ENCODE data around the gene RNF227. TPM values are rescaled to one million over a fixed set of nuclear protein-coding genes. Genes with fewer than 3 reads are reported as not detected.
A peak's percentile ranks its signal among the peaks of the same experiment; 100 is the strongest.

The RNF227 gene
- total and polyA plus RNA-seq, 7 donors, result 0.69 to 4.5 (median 3.6) TPM

DNA sequence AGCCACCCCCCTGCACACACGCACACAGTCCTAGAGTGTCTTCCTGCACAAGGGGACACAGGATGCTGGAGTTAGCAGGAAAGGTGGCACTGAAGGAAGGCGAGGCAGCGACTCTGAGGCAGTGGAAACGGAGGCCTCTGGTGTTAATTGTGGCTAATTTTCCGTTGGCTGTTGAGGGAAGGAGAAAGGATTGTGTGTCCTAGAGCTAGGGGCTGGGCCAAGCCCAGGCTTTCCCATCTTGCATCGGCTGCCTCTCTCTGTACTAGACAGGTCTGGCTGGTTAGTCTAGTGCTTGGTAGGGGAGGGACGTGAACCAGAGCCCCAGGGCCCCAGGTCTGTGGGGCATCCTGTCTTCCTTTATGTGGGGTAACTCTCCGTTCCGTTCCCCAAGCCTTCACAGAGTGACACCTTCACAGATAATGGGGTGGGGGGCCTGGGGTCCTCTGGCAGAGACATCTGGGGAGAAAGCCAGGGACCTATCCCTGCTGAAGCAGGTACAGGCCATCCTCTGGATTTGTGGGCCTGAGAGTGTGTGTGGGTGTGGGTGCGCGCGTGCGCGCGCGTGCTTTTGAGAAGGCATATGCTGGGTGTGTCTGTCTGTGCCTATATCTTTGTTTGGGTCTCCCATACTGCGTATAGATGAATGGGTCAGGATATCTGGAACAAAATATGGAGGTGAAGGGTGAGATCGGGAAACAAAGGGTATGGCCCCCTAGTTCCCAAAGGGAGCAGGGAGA, 27.7 kb downstream of the RNF227 start, which contains the start of gene CHD3:
TSS of gene CHD3 (plus strand) at position 606 of the 737 bp plus-strand sequence. CDS start 212 bp downstream, outside the sequence.
- peaks cover 0 to 31% (median 18%) of the 10 kb centered on the region in 4 donors for H3K36me3 ChIP-seq
- 8 to 32% methylated on average over 18 of the region's 18 CpGs for WGBS, 2 donors
- peaks cover 0 to 62% (median 53%) of the 10 kb centered on the region in 4 donors for H3K4me1 ChIP-seq
- no peak for TF ChIP-seq POLR2AphosphoS5 (IDR thresholded peaks at IDR 0.05)
- TF ChIP-seq POLR2A (IDR thresholded peaks at IDR 0.05), result no peak
- no peak for TF ChIP-seq EP300 (IDR thresholded peaks at IDR 0.05)
- TF ChIP-seq, protein P1, sequence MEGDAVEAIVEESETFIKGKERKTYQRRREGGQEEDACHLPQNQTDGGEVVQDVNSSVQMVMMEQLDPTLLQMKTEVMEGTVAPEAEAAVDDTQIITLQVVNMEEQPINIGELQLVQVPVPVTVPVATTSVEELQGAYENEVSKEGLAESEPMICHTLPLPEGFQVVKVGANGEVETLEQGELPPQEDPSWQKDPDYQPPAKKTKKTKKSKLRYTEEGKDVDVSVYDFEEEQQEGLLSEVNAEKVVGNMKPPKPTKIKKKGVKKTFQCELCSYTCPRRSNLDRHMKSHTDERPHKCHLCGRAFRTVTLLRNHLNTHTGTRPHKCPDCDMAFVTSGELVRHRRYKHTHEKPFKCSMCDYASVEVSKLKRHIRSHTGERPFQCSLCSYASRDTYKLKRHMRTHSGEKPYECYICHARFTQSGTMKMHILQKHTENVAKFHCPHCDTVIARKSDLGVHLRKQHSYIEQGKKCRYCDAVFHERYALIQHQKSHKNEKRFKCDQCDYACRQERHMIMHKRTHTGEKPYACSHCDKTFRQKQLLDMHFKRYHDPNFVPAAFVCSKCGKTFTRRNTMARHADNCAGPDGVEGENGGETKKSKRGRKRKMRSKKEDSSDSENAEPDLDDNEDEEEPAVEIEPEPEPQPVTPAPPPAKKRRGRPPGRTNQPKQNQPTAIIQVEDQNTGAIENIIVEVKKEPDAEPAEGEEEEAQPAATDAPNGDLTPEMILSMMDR (IDR thresholded peaks at IDR 0.05), result no peak
- intact Hi-C loops (cut with DNase I), result loop anchor here (2.0 kb wide), 2 partner anchors 32 to 44 kb away; partner anchors contain the start of genes CNTROB and NAA38
- no peaks in the 10 kb centered on the region for H3K27me3 ChIP-seq
- H3K9me3 ChIP-seq, result no peaks in the 10 kb centered on the region
- DNase-seq, result no peak
- peak within 1 kb of the TSS; percentile 93 to 98 (median 95) for H3K27ac ChIP-seq
- H3K4me3 ChIP-seq, result peak within 1 kb of the TSS in 3 of 4 donors; percentile 89 to 94 (median 89)

DNA sequence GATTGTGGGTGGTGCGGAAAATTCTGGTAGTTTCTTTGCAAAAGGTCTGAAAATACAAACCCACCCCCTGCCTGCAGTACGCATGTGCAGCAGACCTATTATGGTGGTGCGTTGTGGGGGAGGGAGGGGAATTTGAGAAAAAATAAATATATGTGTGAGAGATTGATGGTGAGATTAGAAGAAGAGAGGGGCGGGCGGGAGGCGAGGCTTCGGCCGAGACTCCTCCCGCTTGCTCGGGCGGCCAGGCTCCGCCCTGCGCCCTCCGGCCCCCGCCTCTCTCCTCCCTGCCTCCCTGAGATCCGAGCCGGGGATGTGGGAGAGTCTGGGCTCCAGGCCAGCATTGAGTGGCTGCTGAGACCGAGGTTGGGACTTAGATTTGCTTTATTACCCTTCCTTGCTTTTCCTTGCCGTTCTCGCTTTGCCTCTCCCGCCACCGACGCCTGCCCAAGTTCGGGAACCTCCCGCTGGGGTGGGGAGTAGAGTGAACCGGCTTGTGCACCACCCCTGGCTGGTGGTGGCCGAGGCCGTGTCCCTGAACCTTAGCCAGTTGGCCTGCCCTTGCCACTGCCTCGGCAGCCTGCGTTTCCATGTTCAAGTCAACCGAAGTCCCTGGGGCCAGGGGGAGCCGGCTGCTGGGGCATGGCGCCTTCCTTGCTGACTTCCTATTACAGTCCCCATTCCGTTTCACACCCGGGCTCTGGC, 28.5 kb downstream of the RNF227 start:
- peaks cover 0 to 69% (median 56%) of the 10 kb centered on the region in 4 donors for H3K4me1 ChIP-seq
- 0% methylated on average over 35 of the region's 35 CpGs for WGBS, 2 donors
- DNase-seq, result peak; percentile 98

DNA sequence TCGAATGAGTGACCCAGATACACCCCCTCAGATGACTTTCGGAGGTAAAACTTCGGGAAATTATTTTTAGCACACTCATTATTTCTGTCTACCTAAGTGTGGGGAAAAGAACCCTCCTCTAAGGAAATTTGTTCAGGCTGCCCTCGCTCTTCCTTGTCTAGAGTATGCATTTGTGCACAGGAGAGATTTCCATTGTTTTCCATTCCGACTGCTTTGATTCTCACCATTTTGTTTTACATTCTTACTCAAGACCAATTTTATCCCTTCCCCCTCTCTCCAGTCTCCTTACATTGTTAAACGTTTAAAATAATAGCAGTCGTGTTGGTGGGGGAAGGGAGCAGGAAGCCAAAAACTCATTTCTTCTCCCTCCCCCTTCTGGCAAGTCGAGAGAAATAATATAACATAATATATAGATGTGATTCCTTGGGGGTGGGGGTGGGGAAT, 29.0 kb downstream of the RNF227 start:
- Histone ChIP-seq H3K4me3 (peak overlapping the region; percentile 68 to 94 (median 89)), H3K4me1 (peaks cover 0 to 75% (median 60%) of the 10 kb centered on the region in 4 donors)
- no peak for DNase-seq

More for the DNA sequence above, 28.5 kb downstream of the RNF227 start:
- TF ChIP-seq, protein P1 (IDR thresholded peaks at IDR 0.05), result no peak
- TF ChIP-seq POLR2AphosphoS5 (IDR thresholded peaks at IDR 0.05) (peak; percentile 30 to 85 (median 76)), POLR2A (IDR thresholded peaks at IDR 0.05) (peak in 1 of 2 donors; percentile 51)
- Histone ChIP-seq H3K27ac (peak overlapping the region; percentile 93 to 98 (median 95)), H3K4me3 (peak overlapping the region in 3 of 4 donors; percentile 89 to 94 (median 89)), H3K9me3 (no peaks in the 10 kb centered on the region), H3K27me3 (no peaks in the 10 kb centered on the region), H3K36me3 (peaks cover 0 to 24% (median 13%) of the 10 kb centered on the region in 4 donors)
- intact Hi-C loops (cut with DNase I), result loop anchor here (2.0 kb wide), 3 partner anchors 27 to 45 kb away; partner anchors contain the start of genes CNTROB and NAA38

More for the DNA sequence above, 29.0 kb downstream of the RNF227 start:
- WGBS, 2 donors, result 1 to 3% methylated on average over 8 of the region's 8 CpGs
- H3K27me3 ChIP-seq, result no peaks in the 10 kb centered on the region
- TF ChIP-seq POLR2A (IDR thresholded peaks at IDR 0.05) (no peak), POLR2AphosphoS5 (IDR thresholded peaks at IDR 0.05) (no peak), EP300 (IDR thresholded peaks at IDR 0.05) (no peak)
- TF ChIP-seq, protein P1 (IDR thresholded peaks at IDR 0.05), result no peak
- H3K9me3 ChIP-seq, result no peaks in the 10 kb centered on the region
- peaks cover 0 to 18% (median 13%) of the 10 kb centered on the region in 4 donors for H3K36me3 ChIP-seq
- intact Hi-C loops (cut with DNase I), result loop anchor here (2.0 kb wide), 1 partner anchor 28 kb away; no protein-coding TSS in a partner anchor
- peak overlapping the region; percentile 93 to 98 (median 95) for H3K27ac ChIP-seq

All from sigmoid colon (tissue), 7 donors.